Loucy (cell line): ENCODE data around the gene PRLHR.

ENCODE experiments used
- H2AFZ ChIP-seq: fragments of 200-600 bp; sonication (generic); 2 replicates; pipeline ENCODE4 v1.6.0; 2016; ENCODE audit warnings: antibody characterized with exemption, mild to moderate bottlenecking, low read length, moderate library complexity
- H3F3A ChIP-seq: fragments of 200-600 bp; 2 replicates; pipeline ENCODE4 v1.6.0; 2016; ENCODE audit warnings: antibody characterized with exemption, low read depth, mild to moderate bottlenecking
- H3K27me3 ChIP-seq: fragments of 200-600 bp; sonication (generic); 2 replicates; pipeline ENCODE4 v1.6.1; 2014; ENCODE audit warnings: low read length, mild to moderate bottlenecking; ENCODE audit not compliant: insufficient read depth, poor library complexity, severe bottlenecking
- H3K36me3 ChIP-seq: fragments of 200-600 bp; sonication (generic); 2 replicates; pipeline ENCODE4 v1.6.1; 2016; ENCODE audit warnings: low read length; ENCODE audit not compliant: insufficient read depth
- H3K4me1 ChIP-seq: fragments of 200-600 bp; sonication (generic); 2 replicates; pipeline ENCODE4 v1.5.1; 2014; ENCODE audit warnings: low read length, mild to moderate bottlenecking; ENCODE audit not compliant: insufficient read depth, poor library complexity, severe bottlenecking
- H3K4me2 ChIP-seq: fragments of 200-600 bp; sonication (generic); 2 replicates; pipeline ENCODE4 v1.6.0; 2014; ENCODE audit warnings: antibody characterized with exemption, low read length, low read depth, mild to moderate bottlenecking; ENCODE audit not compliant: poor library complexity, severe bottlenecking
- H3K4me3 ChIP-seq: fragments of 200-600 bp; sonication (generic); 2 replicates; pipeline ENCODE4 v1.5.1; 2014; ENCODE audit warnings: low read length, mild to moderate bottlenecking, mixed read lengths; ENCODE audit not compliant: poor library complexity, severe bottlenecking
- H3K79me2 ChIP-seq: fragments of 200-600 bp; sonication (generic); 2 replicates; pipeline ENCODE4 v1.6.1; 2014; ENCODE audit warnings: low read length; ENCODE audit not compliant: insufficient read depth
- H3K9ac ChIP-seq: fragments of 200-600 bp; sonication (generic); 2 replicates; pipeline ENCODE4 v1.6.0; 2014; ENCODE audit warnings: mild to moderate bottlenecking, low read depth, low read length, moderate library complexity; ENCODE audit not compliant: poor library complexity, severe bottlenecking
- H3K9me2 ChIP-seq: fragments of 200-600 bp; sonication (generic); replicated peaks from 2 replicates; pipeline ENCODE4 v1.6.1; 2016; ENCODE audit warnings: low read depth, low read length, mixed read lengths
- H3K9me3 ChIP-seq: fragments of 200-600 bp; sonication (generic); 2 replicates; pipeline ENCODE4 v1.6.1; 2014; ENCODE audit warnings: mild to moderate bottlenecking, antibody characterized with exemption, low read length, low read depth; ENCODE audit not compliant: insufficient read depth
- H4K20me1 ChIP-seq: fragments of 200-600 bp; sonication (generic); 2 replicates; pipeline ENCODE4 v1.6.0; 2014; ENCODE audit warnings: antibody characterized with exemption, low read length, mild to moderate bottlenecking; ENCODE audit not compliant: insufficient read depth, poor library complexity, severe bottlenecking
- EZH2phosphoT487 ChIP-seq: fragments of 200-600 bp; IDR thresholded peaks from 2 replicates; pipeline ENCODE4 v1.6.1; 2018; ENCODE audit warnings: antibody characterized with exemption, mild to moderate bottlenecking, moderate library complexity, borderline replicate concordance
- TF ChIP-seq, protein P1 (sequence below): fragments of 200-600 bp; sonication (generic); conservative IDR thresholded peaks from 2 replicates; pipeline ENCODE4 v1.5.1; 2014; ENCODE audit warnings: mild to moderate bottlenecking, antibody characterized with exemption, low read length

Gene PRLHR

DNA sequence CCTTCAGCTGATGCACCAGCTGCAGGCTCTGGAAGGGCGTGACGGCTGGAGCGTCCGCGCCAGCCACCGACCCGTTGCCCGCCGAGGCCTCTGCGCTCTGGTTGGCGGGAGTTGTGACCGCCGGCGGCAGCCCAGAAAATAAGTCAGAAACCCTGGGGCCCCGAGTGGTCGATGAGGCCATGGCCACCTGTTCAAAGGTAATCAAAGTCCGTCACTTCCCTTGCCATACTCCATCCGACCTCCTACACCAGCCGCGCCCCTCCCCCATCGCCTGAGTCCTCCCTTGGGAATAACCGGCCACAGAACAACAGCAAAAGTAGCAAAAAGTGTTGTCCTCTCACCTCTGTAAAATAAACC lies 406 bp downstream of the PRLHR start:
- Histone ChIP-seq H3K27me3 (no peaks in the 10 kb centered on the region), H3K4me3 (no peak overlapping the region), H3K9me2 (no peaks in the 10 kb centered on the region), H3F3A (no peaks in the 10 kb centered on the region), H3K9ac (no peak overlapping the region), H3K4me1 (no peaks in the 10 kb centered on the region), H4K20me1 (no peaks in the 10 kb centered on the region), H3K9me3 (no peaks in the 10 kb centered on the region), H3K4me2 (no peak overlapping the region), H3K36me3 (no peaks in the 10 kb centered on the region), H3K79me2 (no peaks in the 10 kb centered on the region), H2AFZ (no peak overlapping the region)
- TF ChIP-seq, protein P1, sequence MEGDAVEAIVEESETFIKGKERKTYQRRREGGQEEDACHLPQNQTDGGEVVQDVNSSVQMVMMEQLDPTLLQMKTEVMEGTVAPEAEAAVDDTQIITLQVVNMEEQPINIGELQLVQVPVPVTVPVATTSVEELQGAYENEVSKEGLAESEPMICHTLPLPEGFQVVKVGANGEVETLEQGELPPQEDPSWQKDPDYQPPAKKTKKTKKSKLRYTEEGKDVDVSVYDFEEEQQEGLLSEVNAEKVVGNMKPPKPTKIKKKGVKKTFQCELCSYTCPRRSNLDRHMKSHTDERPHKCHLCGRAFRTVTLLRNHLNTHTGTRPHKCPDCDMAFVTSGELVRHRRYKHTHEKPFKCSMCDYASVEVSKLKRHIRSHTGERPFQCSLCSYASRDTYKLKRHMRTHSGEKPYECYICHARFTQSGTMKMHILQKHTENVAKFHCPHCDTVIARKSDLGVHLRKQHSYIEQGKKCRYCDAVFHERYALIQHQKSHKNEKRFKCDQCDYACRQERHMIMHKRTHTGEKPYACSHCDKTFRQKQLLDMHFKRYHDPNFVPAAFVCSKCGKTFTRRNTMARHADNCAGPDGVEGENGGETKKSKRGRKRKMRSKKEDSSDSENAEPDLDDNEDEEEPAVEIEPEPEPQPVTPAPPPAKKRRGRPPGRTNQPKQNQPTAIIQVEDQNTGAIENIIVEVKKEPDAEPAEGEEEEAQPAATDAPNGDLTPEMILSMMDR = no peak
- TF ChIP-seq EZH2phosphoT487 = no peak

DNA sequence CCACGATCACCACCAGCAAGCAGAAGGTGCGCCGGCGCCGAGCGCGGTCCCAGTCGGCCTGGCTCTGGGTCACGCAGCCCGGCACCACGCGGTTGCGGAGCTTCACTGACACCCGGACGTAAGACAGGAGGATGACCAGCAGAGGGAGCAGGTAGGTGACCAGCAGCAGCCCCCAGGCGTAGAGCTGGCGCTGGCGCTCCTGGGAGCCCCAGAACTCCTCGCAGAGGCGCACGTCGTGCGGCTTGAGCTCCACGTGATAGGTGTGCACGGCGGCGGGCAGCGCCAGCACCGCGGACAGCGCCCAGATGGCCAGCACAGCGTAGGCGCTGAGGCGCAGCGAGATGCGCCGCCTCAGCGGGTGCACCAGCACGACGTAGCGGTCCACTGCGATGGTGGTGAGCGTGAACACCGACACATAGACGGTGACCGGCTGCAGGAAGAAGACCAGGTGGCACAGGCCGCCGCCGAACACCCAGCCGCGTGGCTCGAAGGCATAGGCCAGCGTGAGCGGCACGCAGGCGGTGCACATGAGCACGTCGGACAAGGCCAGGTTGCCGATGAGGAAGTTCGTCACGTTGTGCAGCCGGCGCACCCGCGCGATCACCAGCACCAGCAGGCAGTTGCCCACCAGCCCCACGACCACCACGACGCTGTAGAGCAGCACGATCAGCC lies 920 bp downstream of the PRLHR start:
- Histone ChIP-seq H3F3A (no peaks in the 10 kb centered on the region), H3K79me2 (no peaks in the 10 kb centered on the region), H3K27me3 (no peaks in the 10 kb centered on the region), H4K20me1 (no peaks in the 10 kb centered on the region), H3K36me3 (no peaks in the 10 kb centered on the region), H3K9me2 (no peaks in the 10 kb centered on the region), H3K4me1 (no peaks in the 10 kb centered on the region), H3K4me3 (no peak overlapping the region), H3K4me2 (no peak overlapping the region), H2AFZ (no peak overlapping the region), H3K9ac (no peak overlapping the region), H3K9me3 (no peaks in the 10 kb centered on the region)
- TF ChIP-seq EZH2phosphoT487 = no peak
- TF ChIP-seq, protein P1 = peak; percentile 20; the same call in 1 of the 2 replicates

DNA sequence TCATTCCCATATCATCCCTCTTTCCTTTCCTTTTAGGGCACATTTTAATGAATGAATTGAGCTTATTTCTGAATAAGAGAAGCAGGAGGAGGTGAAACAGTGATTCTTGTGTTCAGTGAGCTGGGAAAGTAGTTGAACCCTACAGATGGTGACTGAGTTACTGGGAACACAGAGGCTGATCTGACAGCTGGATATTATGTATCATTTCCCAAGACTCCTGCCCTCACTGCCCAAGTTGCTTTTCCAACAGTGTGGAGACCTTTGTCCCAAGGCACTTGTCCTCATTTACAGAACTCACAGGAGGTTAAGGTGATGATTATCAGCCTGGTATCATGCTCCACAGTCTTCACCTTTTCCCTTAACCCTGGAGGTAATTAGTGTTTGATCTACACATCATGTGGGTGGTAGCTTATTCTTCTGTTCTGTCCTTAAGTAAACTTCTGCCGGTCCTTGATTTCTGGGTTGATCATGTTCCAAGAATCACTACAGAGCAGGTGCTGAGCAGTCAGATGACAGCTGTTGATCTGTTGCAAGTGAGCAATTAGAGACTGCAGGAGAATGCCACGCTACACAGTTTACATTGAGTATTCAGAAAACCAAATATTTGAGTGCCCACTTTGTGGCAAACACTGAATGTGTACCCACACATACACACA lies 2.6 kb downstream of the PRLHR start:
- Histone ChIP-seq H3K4me1 (no peaks in the 10 kb centered on the region), H3F3A (no peaks in the 10 kb centered on the region), H3K27me3 (no peaks in the 10 kb centered on the region), H3K9me2 (no peaks in the 10 kb centered on the region), H3K9me3 (no peaks in the 10 kb centered on the region), H3K9ac (no peak overlapping the region), H3K4me2 (no peak overlapping the region), H2AFZ (no peak overlapping the region), H3K4me3 (no peak overlapping the region), H3K79me2 (no peaks in the 10 kb centered on the region), H4K20me1 (no peaks in the 10 kb centered on the region), H3K36me3 (no peaks in the 10 kb centered on the region)
- no peak for TF ChIP-seq EZH2phosphoT487
- TF ChIP-seq, protein P1 = no peak
